Colon (tissue), 2 donors: ENCODE results near the gene ZBTB48.
"Not testable (repeated sequence)": the region's sequence is repeated elsewhere in the genome, so short reads cannot be mapped to it uniquely, and the experiment has no call there.

Experiments used
- FAIRE-seq: peaks from 2 replicates; lab custom pipeline; 2012; peaks lifted over from hg19 to GRCh38; lab: Jason Lieb, UNC
- donor health status: control.
- donor health status: control.

ZBTB48 gene

DNA sequence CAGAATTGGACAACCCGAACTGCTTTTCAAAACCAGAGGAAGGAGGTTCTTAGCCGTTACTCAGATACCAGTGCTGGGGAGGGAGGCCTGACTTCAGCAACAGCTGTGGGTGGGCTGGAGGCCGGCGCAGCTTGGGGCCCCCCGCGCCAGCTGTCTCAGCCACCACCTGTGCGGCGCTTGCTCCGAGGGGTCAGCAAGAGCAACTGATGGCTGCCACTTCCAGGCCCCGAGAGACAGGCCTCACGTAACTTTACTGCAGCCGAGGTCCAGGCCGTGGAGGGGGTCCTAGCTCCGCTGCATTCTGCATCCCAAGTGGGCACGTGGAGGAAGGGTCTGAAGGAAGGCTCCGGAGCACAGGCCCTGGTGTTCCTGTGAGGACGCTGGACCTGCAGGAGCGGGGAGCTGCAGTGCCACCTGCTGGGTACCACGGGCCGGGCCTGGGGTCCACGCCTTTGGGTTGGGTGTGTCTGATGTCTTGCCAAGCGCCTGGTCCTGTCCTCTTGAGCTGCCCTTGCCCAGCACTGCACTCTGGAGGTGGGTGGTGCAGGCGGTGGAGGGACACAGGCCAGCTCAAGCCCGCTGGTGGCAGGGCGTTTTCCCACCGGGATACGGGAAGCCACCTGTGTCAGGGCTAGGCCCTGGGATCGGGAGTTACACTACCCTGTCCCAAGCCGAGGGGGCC is 54.7 kb downstream of the ZBTB48 start:
- FAIRE-seq = no peak

- FAIRE-seq = no peak
Observed at GRCh38 chr1:6635161-6635909, 55.5 kb downstream of the ZBTB48 start.

GRCh38 chr1:6635910-6636760 is 56.3 kb downstream of the ZBTB48 start:
- FAIRE-seq = no peak

- FAIRE-seq = not testable (repeated sequence)
Observed at GRCh38 chr1:6636778-6637177, 57.0 kb downstream of the ZBTB48 start.

- no peak for FAIRE-seq
Observed at GRCh38 chr1:6637770-6638169, 58.0 kb downstream of the ZBTB48 start.

DNA sequence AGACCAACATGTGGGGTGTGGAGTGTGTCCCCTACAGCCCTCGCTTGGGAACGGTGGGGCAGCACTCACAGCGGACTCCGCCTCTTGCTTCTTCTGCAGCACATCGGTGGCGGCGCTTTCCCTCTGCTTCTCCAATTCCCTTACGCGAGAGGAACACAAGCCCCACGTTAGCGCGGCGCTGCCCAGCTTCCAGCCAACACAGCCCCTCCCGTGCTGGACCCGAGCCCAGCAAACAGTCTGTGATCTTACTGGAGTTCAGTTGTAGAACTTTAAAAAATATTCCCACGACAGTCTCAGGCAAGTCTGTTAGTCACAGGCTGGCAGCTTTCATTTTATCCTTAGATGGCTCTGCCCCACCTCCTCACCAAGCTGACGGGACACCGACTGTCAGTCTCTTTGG is 58.4 kb downstream of the ZBTB48 start:
- FAIRE-seq = no peak
